ENCODE measurements around the gene PROSER1. TPM values are rescaled to one million over a fixed set of nuclear protein-coding genes. Genes with fewer than 3 reads are reported as not detected.

PROSER1 gene
- total and polyA plus RNA-seq, 9 of the 15 experiments (the other 6 are each of a cell fraction or from before 2014, with no cell fraction given): 9.2 to 36.2 (median 10.4) TPM

DNA sequence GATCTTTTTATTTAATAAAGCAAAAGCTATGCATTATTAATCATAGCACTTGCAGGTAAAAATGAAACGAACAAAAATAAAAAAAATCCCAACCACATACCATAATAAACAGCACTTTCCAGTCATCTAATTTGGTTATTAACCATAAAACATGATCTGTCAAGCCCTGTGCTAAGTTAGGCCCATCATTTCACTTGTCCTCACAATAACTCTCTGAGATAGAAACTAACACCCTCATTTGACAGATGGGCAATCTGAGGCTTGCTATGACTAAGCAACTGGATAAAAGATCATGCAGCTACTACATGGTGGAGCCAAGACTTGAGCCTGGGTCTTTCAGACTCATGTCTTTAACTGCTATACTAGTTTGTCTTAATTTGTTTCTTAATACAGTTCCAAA lies 21.8 kb downstream of the PROSER1 start:
- Histone ChIP-seq H2AFZ (ENCODE audit: low read depth, low read length) (no peak overlapping the region), H3K9ac (ENCODE audit: insufficient read depth in 1 of 2, low read depth in 2 of 2, low read length in 2 of 2) (no peak overlapping the region), H3K27ac (ENCODE audit: extremely low read depth, low read depth, low read length) (no peak overlapping the region), H3K27me3 (ENCODE audit: control insufficient read depth in 2 of 2, insufficient read depth in 2 of 2, low read length in 2 of 2) (no peaks in the 10 kb centered on the region), H3K4me2 (ENCODE audit: insufficient read depth, low read length) (no peak overlapping the region), H3K9me3 (replicated peaks; ENCODE audit: control insufficient read depth, insufficient read depth, low read depth, low read length) (no peaks in the 10 kb centered on the region), H3K4me3 (no peak overlapping the region), H3K4me1 (replicated peaks in 1 of 2; ENCODE audit: control insufficient read depth in 2 of 2, insufficient read depth in 2 of 2, low read length in 2 of 2) (no peaks in the 10 kb centered on the region), H4K20me1 (replicated peaks; ENCODE audit: control insufficient read depth, insufficient read depth, low read length) (no peaks in the 10 kb centered on the region), H3K79me2 (ENCODE audit: control insufficient read depth, insufficient read depth, low read length) (no peaks in the 10 kb centered on the region), H3K36me3 (ENCODE audit: control insufficient read depth, insufficient read depth, low read length) (peaks cover 80% of the 10 kb centered on the region), H3K9me1 (ENCODE audit: control insufficient read depth, insufficient read depth, low read length) (no peaks in the 10 kb centered on the region)
- ChIA-PET POLR2A (interaction anchor here (1.3 kb wide), 1 partner anchor 14 kb away, joined by 3 read pairs; no protein-coding TSS in a partner anchor), CTCF (ENCODE audit: low intra/inter-chr PET ratio) (no interaction called here)
- DNase-seq (ENCODE audit: extremely low read depth in 1 of 4, low spot score in 3 of 4): no peak
- no peak for ATAC-seq
- intact Hi-C loops (cut with micrococcal nuclease) (loop anchor here (2.0 kb wide), 1 partner anchor 45 kb away; no protein-coding TSS in a partner anchor), in situ Hi-C loops (cut with MboI) (no loop called here)
- FAIRE-seq: no peak
- no TSS peak for BruUV-seq (replicated peaks)
- 71% methylated on average over 1 of the region's 1 CpG for WGBS (ENCODE audit: insufficient coverage, low coverage, missing lambda C conversion rate)
- TF ChIP-seq BRD4 (IDR thresholded peaks at IDR 0.05): no peak
- TF ChIP-seq, protein P1, sequence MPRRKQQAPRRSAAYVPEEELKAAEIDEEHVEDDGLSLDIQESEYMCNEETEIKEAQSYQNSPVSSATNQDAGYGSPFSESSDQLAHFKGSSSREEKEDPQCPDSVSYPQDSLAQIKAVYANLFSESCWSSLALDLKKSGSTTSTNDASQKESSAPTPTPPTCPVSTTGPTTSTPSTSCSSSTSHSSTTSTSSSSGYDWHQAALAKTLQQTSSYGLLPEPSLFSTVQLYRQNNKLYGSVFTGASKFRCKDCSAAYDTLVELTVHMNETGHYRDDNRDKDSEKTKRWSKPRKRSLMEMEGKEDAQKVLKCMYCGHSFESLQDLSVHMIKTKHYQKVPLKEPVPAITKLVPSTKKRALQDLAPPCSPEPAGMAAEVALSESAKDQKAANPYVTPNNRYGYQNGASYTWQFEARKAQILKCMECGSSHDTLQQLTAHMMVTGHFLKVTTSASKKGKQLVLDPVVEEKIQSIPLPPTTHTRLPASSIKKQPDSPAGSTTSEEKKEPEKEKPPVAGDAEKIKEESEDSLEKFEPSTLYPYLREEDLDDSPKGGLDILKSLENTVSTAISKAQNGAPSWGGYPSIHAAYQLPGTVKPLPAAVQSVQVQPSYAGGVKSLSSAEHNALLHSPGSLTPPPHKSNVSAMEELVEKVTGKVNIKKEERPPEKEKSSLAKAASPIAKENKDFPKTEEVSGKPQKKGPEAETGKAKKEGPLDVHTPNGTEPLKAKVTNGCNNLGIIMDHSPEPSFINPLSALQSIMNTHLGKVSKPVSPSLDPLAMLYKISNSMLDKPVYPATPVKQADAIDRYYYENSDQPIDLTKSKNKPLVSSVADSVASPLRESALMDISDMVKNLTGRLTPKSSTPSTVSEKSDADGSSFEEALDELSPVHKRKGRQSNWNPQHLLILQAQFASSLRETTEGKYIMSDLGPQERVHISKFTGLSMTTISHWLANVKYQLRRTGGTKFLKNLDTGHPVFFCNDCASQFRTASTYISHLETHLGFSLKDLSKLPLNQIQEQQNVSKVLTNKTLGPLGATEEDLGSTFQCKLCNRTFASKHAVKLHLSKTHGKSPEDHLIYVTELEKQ (CRISPR knock-in tag; IDR thresholded peaks at IDR 0.05): no peak
- no peak for TF ChIP-seq SIX5 (IDR thresholded peaks at IDR 0.05; ENCODE audit: borderline replicate concordance in 1 of 2, insufficient read depth in 1 of 2, low read depth in 1 of 2, low read length in 2 of 2)
- TF ChIP-seq SREBF2 (CRISPR knock-in tag; IDR thresholded peaks at IDR 0.05): no peak
